Breast epithelium (tissue), 4 donors: Measurements from ENCODE around the gene PABPC1L. TPM values are rescaled to one million over a fixed set of nuclear protein-coding genes. Genes with fewer than 3 reads are reported as not detected.

ENCODE experiments used
- DNase-seq, 2 donors: peaks; one replicate each; pipeline ENCODE4 v3.0.0-alpha.2; 2019; ENCODE audit warnings: low spot score in 2 of 2
- H3K27ac ChIP-seq, 2 donors: fragments of 200-600 bp; sonication (generic) in 1 of 2; one replicate each; pipeline ENCODE4 v1.5.1; 2016 to 2019; ENCODE audit warnings: mild to moderate bottlenecking in 1 of 2
- H3K27me3 ChIP-seq, 2 donors: fragments of 200-600 bp; sonication (generic) in 1 of 2; one replicate each; pipeline versions ENCODE4 v1.5.1 to v1.6.0; 2017 to 2019; ENCODE audit warnings: control low read depth in 1 of 2, mild to moderate bottlenecking in 1 of 2
- H3K36me3 ChIP-seq: fragments of 200-600 bp; one replicate; pipeline ENCODE4 v1.5.1; 2019
- H3K4me1 ChIP-seq, 2 donors: fragments of 200-600 bp; sonication (generic); one replicate each; pipeline ENCODE4 v1.5.1; 2016 to 2019; ENCODE audit warnings: control low read depth in 1 of 2
- H3K4me3 ChIP-seq, 3 donors: fragments of 200-600 bp; sonication (generic); 1 replicate in 2 of 3; 2 replicates in 1 of 3; pipeline ENCODE4 v1.5.1; 2016 to 2019; ENCODE audit warnings: mild to moderate bottlenecking in 3 of 3, moderate library complexity in 2 of 3
- H3K9me3 ChIP-seq, 2 donors: fragments of 200-600 bp; sonication (generic) in 1 of 2; one replicate each; pipeline ENCODE4 v1.5.1; 2016 to 2019; ENCODE audit warnings: control low read depth in 1 of 2
- CTCF ChIP-seq, 3 donors: fragments of 450-650 bp; IDR thresholded peaks; one replicate each; pipeline ENCODE4 v1.5.1; 2016 to 2017; ENCODE audit warnings: antibody characterized with exemption in 3 of 3, mild to moderate bottlenecking in 3 of 3, moderate library complexity in 3 of 3
- POLR2A ChIP-seq: fragments of 450-650 bp; IDR thresholded peaks from one replicate; pipeline ENCODE4 v1.6.1; 2016; ENCODE audit warnings: antibody characterized with exemption, mild to moderate bottlenecking, moderate library complexity
- POLR2AphosphoS5 ChIP-seq, 3 donors: sonication (generic); formaldehyde crosslinking; IDR thresholded peaks; one replicate each; pipeline ENCODE4 v1.6.1; 2017; ENCODE audit warnings: antibody characterized with exemption in 3 of 3
- intact Hi-C: fragments of 100-400 bp; cut with DNase I; formaldehyde crosslinking; loops from one replicate; pipeline ENCODE4 v1.15.1; 2023; ENCODE audit warnings: low total_unique reads
- total RNA-seq, 3 donors: library from RNA; depleted of rRNA; stranded (reverse); fragments of >200 nt; gene quantifications; one replicate each; pipeline ENCODE4 v1.1.0, GENCODE V29; 2016

PABPC1L gene
- total RNA-seq, 3 donors from 2014 or later: 6.9 to 55.3 (median 28.8) TPM

- Histone ChIP-seq H3K4me3 (no peak overlapping the region), H3K27ac (no peak overlapping the region), H3K4me1 (peaks cover 0 to 3% of the 10 kb centered on the region in 2 donors), H3K36me3 (no peaks in the 10 kb centered on the region), H3K27me3 (no peaks in the 10 kb centered on the region), H3K9me3 (no peaks in the 10 kb centered on the region)
- intact Hi-C loops: no loop called here
- DNase-seq: no peak
- no peak for TF ChIP-seq POLR2A
- no peak for TF ChIP-seq CTCF (IDR thresholded peaks at IDR 0.05)
- TF ChIP-seq POLR2AphosphoS5 (IDR thresholded peaks at IDR 0.05): no peak
Measured at GRCh38 chr20:44983093-44983674, 73.3 kb downstream of the PABPC1L start.

- H3K36me3 ChIP-seq: no peaks in the 10 kb centered on the region
- no peak for DNase-seq
- no peaks in the 10 kb centered on the region for H3K4me1 ChIP-seq
- no peaks in the 10 kb centered on the region for H3K27me3 ChIP-seq
- no peak overlapping the region for H3K27ac ChIP-seq
- H3K4me3 ChIP-seq: no peak overlapping the region
- intact Hi-C loops: no loop called here
- TF ChIP-seq POLR2AphosphoS5 (IDR thresholded peaks at IDR 0.05) (no peak), CTCF (IDR thresholded peaks at IDR 0.05) (no peak), POLR2A (no peak)
- H3K9me3 ChIP-seq: no peaks in the 10 kb centered on the region
Measured at GRCh38 chr20:44988631-44989171, 78.8 kb downstream of the PABPC1L start.

Other genes with a start within 250 kb of the PABPC1L start
- 1,000 to 10,000 TPM in 1 of 3 donors, 10 to 100 TPM in 2; 16.1 to 1,283 (median 39.0) TPM for gene CCN5, start 194.7 kb upstream of the PABPC1L start, total RNA-seq
- gene KCNK15, start 164.2 kb upstream of the PABPC1L start, total RNA-seq: 1 to 10 TPM; 5.0 to 7.3 (median 5.6) TPM
- gene RIMS4, start 99.5 kb upstream of the PABPC1L start, total RNA-seq: 1 to 10 TPM in 1 of 3 donors, under 1 TPM in 2; 0.66 to 1.8 (median 0.96) TPM
- gene YWHAB, start 24.4 kb upstream of the PABPC1L start, total RNA-seq: 100 to 1,000 TPM; 125 to 155 (median 139) TPM
- gene TOMM34, start 50.3 kb downstream of the PABPC1L start, total RNA-seq: 10 to 100 TPM; 14.6 to 21.0 (median 20.3) TPM
- gene STK4, start 56.5 kb downstream of the PABPC1L start, total RNA-seq: 10 to 100 TPM; 33.1 to 35.3 (median 34.7) TPM
- under 1 TPM in 1 of 3 donors, not detected in 2; 0.44 TPM for gene KCNS1, start 191.1 kb downstream of the PABPC1L start, total RNA-seq
- gene WFDC5, start 205.1 kb downstream of the PABPC1L start, total RNA-seq: not detected
- not detected for gene WFDC12, start 214.4 kb downstream of the PABPC1L start, total RNA-seq